Measurements from ENCODE around the gene TMEM54. TPM values are rescaled to one million over a fixed set of nuclear protein-coding genes. Genes with fewer than 3 reads are reported as not detected.

TMEM54 gene
- total and polyA plus RNA-seq, 3 experiments from 2014 or later = 2.5 to 2.6 TPM; not detected in 1

GRCh38 chr1:32881871-32882850 lies 19.0 kb downstream of the TMEM54 start:
- Mint-ChIP-seq H3K4me3 (no peak overlapping the region), H3K27me3 (peaks cover 19 to 50% of the 10 kb centered on the region in 2 donors), H3K36me3 (no peaks in the 10 kb centered on the region), H3K4me1 (peaks cover 0 to 9% (median 5%) of the 10 kb centered on the region in 3 donors), H3K9me3 (no peaks in the 10 kb centered on the region), H3K27ac (no peak overlapping the region)
- Histone ChIP-seq H3K9me3 (ENCODE audit: low read length) (no peaks in the 10 kb centered on the region), H3K27ac (ENCODE audit: low read depth, low read length) (no peak overlapping the region), H3K4me1 (ENCODE audit: insufficient read depth, low read length) (no peaks in the 10 kb centered on the region), H3K4me3 (ENCODE audit: low read length) (no peak overlapping the region), H3K36me3 (ENCODE audit: insufficient read depth, low read length) (no peaks in the 10 kb centered on the region), H3K27me3 (ENCODE audit: insufficient read depth, low read length, poor library complexity, severe bottlenecking) (peaks cover 10% of the 10 kb centered on the region)
- POLR2A ChIA-PET = no interaction called here
- CTCF ChIA-PET = interaction anchor here (1.1 to 3.3 kb wide), 2 partner anchors 10 to 170 kb away, joined by 3 to 10 read pairs; no protein-coding TSS in a partner anchor
- peak in 1 of 5 donors; percentile 12 for DNase-seq

- H3K36me3 Mint-ChIP-seq = no peaks in the 10 kb centered on the region
- Histone ChIP-seq H3K27me3 (ENCODE audit: insufficient read depth, low read length, poor library complexity, severe bottlenecking) (peaks cover 7% of the 10 kb centered on the region), H3K27ac (ENCODE audit: low read depth, low read length) (no peak overlapping the region), H3K4me1 (ENCODE audit: insufficient read depth, low read length) (no peaks in the 10 kb centered on the region), H3K4me3 (ENCODE audit: low read length) (no peak overlapping the region), H3K36me3 (ENCODE audit: insufficient read depth, low read length) (no peaks in the 10 kb centered on the region), H3K9me3 (ENCODE audit: low read length) (no peaks in the 10 kb centered on the region)
- CTCF ChIA-PET = interaction anchor here (3.3 kb wide), 1 partner anchor 169 kb away, joined by 10 read pairs; no protein-coding TSS in a partner anchor
- POLR2A ChIA-PET = no interaction called here
- no peaks in the 10 kb centered on the region for H3K9me3 Mint-ChIP-seq
- no peak overlapping the region for H3K4me3 Mint-ChIP-seq
- H3K4me1 Mint-ChIP-seq = peaks cover 0 to 9% (median 4%) of the 10 kb centered on the region in 3 donors
- H3K27ac Mint-ChIP-seq = no peak overlapping the region
- peak in 1 of 5 donors; percentile 26 for DNase-seq
- H3K27me3 Mint-ChIP-seq = peaks cover 14 to 50% of the 10 kb centered on the region in 2 donors
Measured at GRCh38 chr1:32881291-32881690, 19.9 kb downstream of the TMEM54 start.

DNA sequence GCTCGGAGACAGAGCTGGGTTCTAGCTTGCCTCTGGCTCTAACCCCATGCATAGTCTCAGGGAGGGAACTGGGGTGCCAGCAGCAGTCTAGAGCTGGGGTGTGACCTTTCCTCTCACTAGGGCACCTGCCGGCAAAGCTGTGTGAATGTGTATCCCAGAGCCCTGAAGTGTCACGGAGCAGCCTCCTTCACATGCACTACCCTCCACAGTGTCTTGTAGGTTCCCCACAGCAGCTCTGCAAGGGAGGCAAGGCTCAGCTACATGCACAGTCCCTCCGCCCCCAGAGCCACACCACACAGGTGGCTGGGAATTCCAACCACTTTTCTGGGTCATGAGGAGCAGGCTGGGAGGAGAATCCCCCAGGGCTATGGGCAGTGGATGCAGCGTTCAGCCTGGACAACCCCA lies 22.6 kb downstream of the TMEM54 start:
- POLR2A ChIA-PET = no interaction called here
- peaks cover 19 to 54% of the 10 kb centered on the region in 2 donors for H3K27me3 Mint-ChIP-seq

GRCh38 chr1:32878183-32878582 lies 23.0 kb downstream of the TMEM54 start:
- Mint-ChIP-seq H3K27me3 (peaks cover 16 to 52% of the 10 kb centered on the region in 2 donors), H3K4me3 (no peak overlapping the region), H3K36me3 (no peaks in the 10 kb centered on the region), H3K4me1 (no peaks in the 10 kb centered on the region), H3K27ac (no peak overlapping the region), H3K9me3 (no peaks in the 10 kb centered on the region)
- ChIA-PET POLR2A (no interaction called here), CTCF (interaction anchor here (1.0 kb wide), 1 partner anchor 166 kb away, joined by 5 read pairs; no protein-coding TSS in a partner anchor)
- H3K36me3 ChIP-seq (ENCODE audit: insufficient read depth, low read length) = no peaks in the 10 kb centered on the region
- no peak for DNase-seq
- H3K9me3 ChIP-seq (ENCODE audit: low read length) = no peaks in the 10 kb centered on the region
- no peaks in the 10 kb centered on the region for H3K4me1 ChIP-seq (ENCODE audit: insufficient read depth, low read length)
- H3K4me3 ChIP-seq (ENCODE audit: low read length) = no peak overlapping the region
- peaks cover 8% of the 10 kb centered on the region for H3K27me3 ChIP-seq (ENCODE audit: insufficient read depth, low read length, poor library complexity, severe bottlenecking)
- H3K27ac ChIP-seq (ENCODE audit: low read depth, low read length) = no peak overlapping the region

More for the DNA sequence above, 22.6 kb downstream of the TMEM54 start:
- Mint-ChIP-seq H3K27ac (no peak overlapping the region), H3K4me3 (no peak overlapping the region), H3K36me3 (no peaks in the 10 kb centered on the region), H3K4me1 (no peaks in the 10 kb centered on the region), H3K9me3 (no peaks in the 10 kb centered on the region)
- Histone ChIP-seq H3K27me3 (ENCODE audit: insufficient read depth, low read length, poor library complexity, severe bottlenecking) (peaks cover 3% of the 10 kb centered on the region), H3K4me3 (ENCODE audit: low read length) (no peak overlapping the region), H3K27ac (ENCODE audit: low read depth, low read length) (no peak overlapping the region), H3K36me3 (ENCODE audit: insufficient read depth, low read length) (no peaks in the 10 kb centered on the region), H3K4me1 (ENCODE audit: insufficient read depth, low read length) (no peaks in the 10 kb centered on the region), H3K9me3 (ENCODE audit: low read length) (no peaks in the 10 kb centered on the region)
- peak in 1 of 5 donors; percentile 31 for DNase-seq
- CTCF ChIA-PET = interaction anchor here (1.0 kb wide), 1 partner anchor 166 kb away, joined by 5 read pairs; no protein-coding TSS in a partner anchor

- Mint-ChIP-seq H3K36me3 (no peaks in the 10 kb centered on the region), H3K4me3 (no peak overlapping the region), H3K27me3 (peaks cover 21 to 56% of the 10 kb centered on the region in 2 donors), H3K9me3 (no peaks in the 10 kb centered on the region), H3K4me1 (peaks cover 3 to 4% (median 4%) of the 10 kb centered on the region in 3 donors), H3K27ac (no peak overlapping the region)
- peak in 1 of 5 donors; percentile 8 for DNase-seq
- Histone ChIP-seq H3K36me3 (ENCODE audit: insufficient read depth, low read length) (no peaks in the 10 kb centered on the region), H3K9me3 (ENCODE audit: low read length) (no peaks in the 10 kb centered on the region), H3K27ac (ENCODE audit: low read depth, low read length) (no peak overlapping the region), H3K27me3 (ENCODE audit: insufficient read depth, low read length, poor library complexity, severe bottlenecking) (peaks cover 13% of the 10 kb centered on the region), H3K4me1 (ENCODE audit: insufficient read depth, low read length) (no peaks in the 10 kb centered on the region), H3K4me3 (ENCODE audit: low read length) (no peak overlapping the region)
- POLR2A ChIA-PET = no interaction called here
- CTCF ChIA-PET = interaction anchor here (1.3 to 9.5 kb wide), 3 partner anchors 8 to 166 kb away, joined by 3 to 112 read pairs (median 3); no protein-coding TSS in a partner anchor
Measured at GRCh38 chr1:32877211-32878110, 23.7 kb downstream of the TMEM54 start.

- Histone ChIP-seq H3K9me3 (ENCODE audit: low read length) (no peaks in the 10 kb centered on the region), H3K4me1 (ENCODE audit: insufficient read depth, low read length) (peaks cover under 1% of the 10 kb centered on the region), H3K27me3 (ENCODE audit: insufficient read depth, low read length, poor library complexity, severe bottlenecking) (peaks cover 21% of the 10 kb centered on the region), H3K36me3 (ENCODE audit: insufficient read depth, low read length) (no peaks in the 10 kb centered on the region), H3K4me3 (ENCODE audit: low read length) (no peak overlapping the region), H3K27ac (ENCODE audit: low read depth, low read length) (no peak overlapping the region)
- Mint-ChIP-seq H3K9me3 (no peaks in the 10 kb centered on the region), H3K4me3 (no peak overlapping the region), H3K27me3 (peaks cover 26 to 59% of the 10 kb centered on the region in 2 donors), H3K36me3 (no peaks in the 10 kb centered on the region), H3K27ac (no peak overlapping the region), H3K4me1 (peaks cover 5 to 11% (median 10%) of the 10 kb centered on the region in 3 donors)
- CTCF ChIA-PET = interaction anchor here (0.7 to 9.5 kb wide), 10 partner anchors 9 to 180 kb away, joined by 3 to 112 read pairs (median 3); no protein-coding TSS in a partner anchor
- peak in 4 of 5 donors; percentile 41 to 58 (median 46) for DNase-seq
- POLR2A ChIA-PET = interaction anchor here (0.6 kb wide), 1 partner anchor 165 kb away, joined by 3 read pairs; no protein-coding TSS in a partner anchor
Measured at GRCh38 chr1:32876341-32877210, 24.6 kb downstream of the TMEM54 start.

Data from CD8-positive, alpha-beta memory T cell (primary cell).